K562 (cell line): Measurements from ENCODE around the gene JADE2. TPM values are rescaled to one million over a fixed set of nuclear protein-coding genes. Genes with fewer than 3 reads are reported as not detected.

Source experiments
- ATAC-seq: fragments of 200-7000 bp; cut with Tn5 transposase; 3 replicates; pipeline ENCODE4 v1.9.1; 2020; ENCODE audit warnings: moderate library complexity
- BruUV-seq: library from RNA; stranded (reverse); fragments of 400-500 nt; replicated peaks from 2 replicates; lab custom pipeline; 2021; lab: Mats Ljungman, UMichigan
- CTCF ChIA-PET: fragments of 300-600 bp; formaldehyde crosslinking; extraction: SDS; loops from one replicate; lab custom pipeline; 2021; ENCODE audit warnings: low intra/inter-chr PET ratio; lab: Yijun Ruan, JAX
- POLR2A ChIA-PET: fragments of 300-600, 350-650 bp; sonication (Branson Sonifier 250); formaldehyde crosslinking; extraction: SDS; loops from one replicate; lab custom pipeline; 2021; ENCODE audit warnings: antibody characterized with exemption, inconsistent platforms; lab: Yijun Ruan, JAX
- DNase-seq, 4 experiments: peaks; one replicate each; pipeline versions ENCODE4 v3.0.0 to v3.0.0-alpha.2; 2011 to 2018; ENCODE audit warnings: low spot score in 3 of 4, mixed read lengths in 3 of 4; ENCODE audit errors: extremely low read depth in 1 of 4
- FAIRE-seq: peaks from 2 replicates; lab custom pipeline; 2011; peaks lifted over from hg19 to GRCh38; lab: Jason Lieb, UNC
- H2AFZ ChIP-seq: 2 replicates; pipeline ENCODE4 v1.6.0; 2011; ENCODE audit warnings: low read depth, low read length, control low read depth, inconsistent platforms
- H3K27ac ChIP-seq: fragments of 200-600 bp; 3 replicates; pipeline ENCODE4 v1.8.0; 2011; ENCODE audit warnings: low read depth, mild to moderate bottlenecking, control low read depth, inconsistent platforms, low read length, moderate library complexity, mixed read lengths; ENCODE audit errors: extremely low read depth
- H3K27me3 ChIP-seq, 2 experiments: fragments of 300-600 bp in 1 of 2; 2 replicates in 1 of 2; 3 replicates in 1 of 2; pipeline versions ENCODE4 v1.6.0 to v1.8.0; 2011; ENCODE audit warnings: inconsistent platforms in 2 of 2, low read length in 2 of 2, mild to moderate bottlenecking in 1 of 2, mixed read lengths in 1 of 2, moderate library complexity in 1 of 2; ENCODE audit not compliant: control insufficient read depth in 2 of 2, insufficient read depth in 2 of 2
- H3K36me3 ChIP-seq: fragments of 300-600 bp; 3 replicates; pipeline ENCODE4 v1.8.0; 2011; ENCODE audit warnings: mild to moderate bottlenecking, low read length, inconsistent platforms; ENCODE audit not compliant: control insufficient read depth, insufficient read depth
- H3K4me1 ChIP-seq, 2 experiments: fragments of 200-600 bp in 1 of 2; replicated peaks in 1 of 2; 2 replicates in 1 of 2; 3 replicates in 1 of 2; pipeline versions ENCODE4 v1.5.1 to v1.8.0; 2011; ENCODE audit warnings: inconsistent platforms in 2 of 2, low read length in 2 of 2, mild to moderate bottlenecking in 1 of 2, mixed read lengths in 1 of 2, moderate library complexity in 1 of 2; ENCODE audit not compliant: control insufficient read depth in 2 of 2, insufficient read depth in 2 of 2
- H3K4me2 ChIP-seq: 2 replicates; pipeline ENCODE4 v1.6.1; 2011; ENCODE audit warnings: low read length, control low read depth, inconsistent platforms, mixed read lengths; ENCODE audit not compliant: insufficient read depth
- H3K4me3 ChIP-seq: fragments of 200-600 bp; sonication (generic), shearing (Covaris generic); 2 replicates; pipeline ENCODE4 v1.5.1; 2016; ENCODE audit warnings: control low read depth, inconsistent platforms
- H3K79me2 ChIP-seq: fragments of 200-600 bp; 3 replicates; pipeline ENCODE4 v1.8.0; 2011; ENCODE audit warnings: low read length, inconsistent platforms; ENCODE audit not compliant: control insufficient read depth, insufficient read depth
- H3K9ac ChIP-seq, 2 experiments: 2 replicates each; pipeline versions ENCODE4 v1.6.0 to v1.6.1; 2011; ENCODE audit warnings: low read depth in 2 of 2, low read length in 2 of 2, control low read depth in 1 of 2, inconsistent platforms in 1 of 2, mild to moderate bottlenecking in 1 of 2, mixed read lengths in 1 of 2; ENCODE audit not compliant: insufficient read depth in 1 of 2
- H3K9me1 ChIP-seq: one replicate; pipeline ENCODE4 v1.6.0; 2011; ENCODE audit warnings: inconsistent platforms, mild to moderate bottlenecking, low read length, moderate library complexity; ENCODE audit not compliant: control insufficient read depth, insufficient read depth
- H3K9me3 ChIP-seq: replicated peaks from 2 replicates; pipeline ENCODE4 v1.5.1; 2011; ENCODE audit warnings: low read depth, low read length, inconsistent platforms; ENCODE audit not compliant: control insufficient read depth, insufficient read depth
- H4K20me1 ChIP-seq: replicated peaks from 2 replicates; pipeline ENCODE4 v1.6.1; 2011; ENCODE audit warnings: low read length, inconsistent platforms, mixed read lengths; ENCODE audit not compliant: control insufficient read depth, insufficient read depth
- RBM25 ChIP-seq: fragments of 200-400 bp; formaldehyde crosslinking; IDR thresholded peaks from 2 replicates; pipeline ENCODE4 v1.6.1; 2018; ENCODE audit warnings: low read length, low read depth, moderate library complexity; ENCODE audit not compliant: severe bottlenecking
- ZSCAN29 ChIP-seq: fragments of 450-650 bp; IDR thresholded peaks from 2 replicates; pipeline ENCODE4 v1.6.1; 2017
- WGBS: fragments of 100-300 bp; shearing (Covaris generic); methylation state at CpG from one replicate; pipeline ENCODE4 v1.1.6; 2016; ENCODE audit warnings: low coverage, mixed read lengths; ENCODE audit not compliant: insufficient coverage; ENCODE audit errors: missing lambda C conversion rate; 5-methylcytosine and 5-hydroxymethylcytosine counted together
- in situ Hi-C: fragments of 300-500 bp; cut with MboI; formaldehyde crosslinking; loops from 4 replicates; pipeline ENCODE4 v1.15.0; 2018; ENCODE audit warnings: inconsistent platforms, mixed read lengths
- intact Hi-C: fragments of 100-400 bp; cut with micrococcal nuclease; formaldehyde crosslinking; loops from 2 replicates; pipeline ENCODE4 v1.14.2; 2022
- polyA plus RNA-seq, 8 experiments: library from polyadenylated mRNA; depleted of rRNA in 4 of 8; stranded (reverse) in 5 of 8; unstranded in 3 of 8; fragments of >200 nt; fragmentation: Nextera tagmentation in 2 of 8; fragmentation: Illumina TruSeq in 1 of 8; extraction: Ambion mirVana in 2 of 8; extraction: Trizol in 1 of 8; gene quantifications; 2 replicates each; pipeline versions ENCODE4 v1.2.1 to v1.2.3, GENCODE V29; 2011 to 2014; ENCODE audit warnings: inconsistent platforms in 1 of 8, missing spikeins in 1 of 8
- total RNA-seq, 7 experiments: library from RNA; depleted of rRNA in 6 of 7; stranded (reverse); fragments of >200 nt in 6 of 7; fragmentation: Illumina TruSeq in 2 of 7; extraction: Trizol in 2 of 7; gene quantifications; 2 replicates each; pipeline versions ENCODE4 v1.2.1 to v1.2.3, GENCODE V29; 2011 to 2021; ENCODE audit warnings: low replicate concordance in 1 of 7
- TF ChIP-seq, protein P1 (sequence below): fragments of 200-600 bp; sonication (generic); IDR thresholded peaks from one replicate; pipeline ENCODE4 v1.6.1; 2012; ENCODE audit warnings: mild to moderate bottlenecking, low read depth, low read length, inconsistent platforms

The JADE2 gene
- total and polyA plus RNA-seq, 9 of the 15 experiments (the other 6 are each of a cell fraction or from before 2014, with no cell fraction given) = 0.50 to 23.3 (median 9.1) TPM

GRCh38 chr5:134559672-134560071, 34.2 kb downstream of the JADE2 start:
- TF ChIP-seq RBM25 = no peak
- TF ChIP-seq ZSCAN29 = no peak
- TF ChIP-seq, protein P1, sequence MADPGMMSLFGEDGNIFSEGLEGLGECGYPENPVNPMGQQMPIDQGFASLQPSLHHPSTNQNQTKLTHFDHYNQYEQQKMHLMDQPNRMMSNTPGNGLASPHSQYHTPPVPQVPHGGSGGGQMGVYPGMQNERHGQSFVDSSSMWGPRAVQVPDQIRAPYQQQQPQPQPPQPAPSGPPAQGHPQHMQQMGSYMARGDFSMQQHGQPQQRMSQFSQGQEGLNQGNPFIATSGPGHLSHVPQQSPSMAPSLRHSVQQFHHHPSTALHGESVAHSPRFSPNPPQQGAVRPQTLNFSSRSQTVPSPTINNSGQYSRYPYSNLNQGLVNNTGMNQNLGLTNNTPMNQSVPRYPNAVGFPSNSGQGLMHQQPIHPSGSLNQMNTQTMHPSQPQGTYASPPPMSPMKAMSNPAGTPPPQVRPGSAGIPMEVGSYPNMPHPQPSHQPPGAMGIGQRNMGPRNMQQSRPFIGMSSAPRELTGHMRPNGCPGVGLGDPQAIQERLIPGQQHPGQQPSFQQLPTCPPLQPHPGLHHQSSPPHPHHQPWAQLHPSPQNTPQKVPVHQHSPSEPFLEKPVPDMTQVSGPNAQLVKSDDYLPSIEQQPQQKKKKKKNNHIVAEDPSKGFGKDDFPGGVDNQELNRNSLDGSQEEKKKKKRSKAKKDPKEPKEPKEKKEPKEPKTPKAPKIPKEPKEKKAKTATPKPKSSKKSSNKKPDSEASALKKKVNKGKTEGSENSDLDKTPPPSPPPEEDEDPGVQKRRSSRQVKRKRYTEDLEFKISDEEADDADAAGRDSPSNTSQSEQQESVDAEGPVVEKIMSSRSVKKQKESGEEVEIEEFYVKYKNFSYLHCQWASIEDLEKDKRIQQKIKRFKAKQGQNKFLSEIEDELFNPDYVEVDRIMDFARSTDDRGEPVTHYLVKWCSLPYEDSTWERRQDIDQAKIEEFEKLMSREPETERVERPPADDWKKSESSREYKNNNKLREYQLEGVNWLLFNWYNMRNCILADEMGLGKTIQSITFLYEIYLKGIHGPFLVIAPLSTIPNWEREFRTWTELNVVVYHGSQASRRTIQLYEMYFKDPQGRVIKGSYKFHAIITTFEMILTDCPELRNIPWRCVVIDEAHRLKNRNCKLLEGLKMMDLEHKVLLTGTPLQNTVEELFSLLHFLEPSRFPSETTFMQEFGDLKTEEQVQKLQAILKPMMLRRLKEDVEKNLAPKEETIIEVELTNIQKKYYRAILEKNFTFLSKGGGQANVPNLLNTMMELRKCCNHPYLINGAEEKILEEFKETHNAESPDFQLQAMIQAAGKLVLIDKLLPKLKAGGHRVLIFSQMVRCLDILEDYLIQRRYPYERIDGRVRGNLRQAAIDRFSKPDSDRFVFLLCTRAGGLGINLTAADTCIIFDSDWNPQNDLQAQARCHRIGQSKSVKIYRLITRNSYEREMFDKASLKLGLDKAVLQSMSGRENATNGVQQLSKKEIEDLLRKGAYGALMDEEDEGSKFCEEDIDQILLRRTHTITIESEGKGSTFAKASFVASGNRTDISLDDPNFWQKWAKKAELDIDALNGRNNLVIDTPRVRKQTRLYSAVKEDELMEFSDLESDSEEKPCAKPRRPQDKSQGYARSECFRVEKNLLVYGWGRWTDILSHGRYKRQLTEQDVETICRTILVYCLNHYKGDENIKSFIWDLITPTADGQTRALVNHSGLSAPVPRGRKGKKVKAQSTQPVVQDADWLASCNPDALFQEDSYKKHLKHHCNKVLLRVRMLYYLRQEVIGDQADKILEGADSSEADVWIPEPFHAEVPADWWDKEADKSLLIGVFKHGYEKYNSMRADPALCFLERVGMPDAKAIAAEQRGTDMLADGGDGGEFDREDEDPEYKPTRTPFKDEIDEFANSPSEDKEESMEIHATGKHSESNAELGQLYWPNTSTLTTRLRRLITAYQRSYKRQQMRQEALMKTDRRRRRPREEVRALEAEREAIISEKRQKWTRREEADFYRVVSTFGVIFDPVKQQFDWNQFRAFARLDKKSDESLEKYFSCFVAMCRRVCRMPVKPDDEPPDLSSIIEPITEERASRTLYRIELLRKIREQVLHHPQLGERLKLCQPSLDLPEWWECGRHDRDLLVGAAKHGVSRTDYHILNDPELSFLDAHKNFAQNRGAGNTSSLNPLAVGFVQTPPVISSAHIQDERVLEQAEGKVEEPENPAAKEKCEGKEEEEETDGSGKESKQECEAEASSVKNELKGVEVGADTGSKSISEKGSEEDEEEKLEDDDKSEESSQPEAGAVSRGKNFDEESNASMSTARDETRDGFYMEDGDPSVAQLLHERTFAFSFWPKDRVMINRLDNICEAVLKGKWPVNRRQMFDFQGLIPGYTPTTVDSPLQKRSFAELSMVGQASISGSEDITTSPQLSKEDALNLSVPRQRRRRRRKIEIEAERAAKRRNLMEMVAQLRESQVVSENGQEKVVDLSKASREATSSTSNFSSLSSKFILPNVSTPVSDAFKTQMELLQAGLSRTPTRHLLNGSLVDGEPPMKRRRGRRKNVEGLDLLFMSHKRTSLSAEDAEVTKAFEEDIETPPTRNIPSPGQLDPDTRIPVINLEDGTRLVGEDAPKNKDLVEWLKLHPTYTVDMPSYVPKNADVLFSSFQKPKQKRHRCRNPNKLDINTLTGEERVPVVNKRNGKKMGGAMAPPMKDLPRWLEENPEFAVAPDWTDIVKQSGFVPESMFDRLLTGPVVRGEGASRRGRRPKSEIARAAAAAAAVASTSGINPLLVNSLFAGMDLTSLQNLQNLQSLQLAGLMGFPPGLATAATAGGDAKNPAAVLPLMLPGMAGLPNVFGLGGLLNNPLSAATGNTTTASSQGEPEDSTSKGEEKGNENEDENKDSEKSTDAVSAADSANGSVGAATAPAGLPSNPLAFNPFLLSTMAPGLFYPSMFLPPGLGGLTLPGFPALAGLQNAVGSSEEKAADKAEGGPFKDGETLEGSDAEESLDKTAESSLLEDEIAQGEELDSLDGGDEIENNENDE = no peak
- Histone ChIP-seq H3K4me3 (no peak overlapping the region), H3K27ac (no peak overlapping the region), H2AFZ (no peak overlapping the region), H3K9me3 (no peaks in the 10 kb centered on the region; the same call in 1 of the 2 replicates), H3K36me3 (peaks cover 63% of the 10 kb centered on the region; the same call in 2 of the 3 replicates), H3K79me2 (no peaks in the 10 kb centered on the region), H3K9ac (no peak overlapping the region), H4K20me1 (no peaks in the 10 kb centered on the region; the same call in 1 of the 2 replicates), H3K27me3 (no peaks in the 10 kb centered on the region), H3K4me2 (no peak overlapping the region), H3K9me1 (peaks cover 5% of the 10 kb centered on the region), H3K4me1 (peaks cover 0 to 13% of the 10 kb centered on the region in 2 experiments; a peak in 1 of 5 replicates)
- ChIA-PET POLR2A (interaction anchor here (0.6 to 0.7 kb wide), 2 partner anchors 8 to 37 kb away, joined by 3 read pairs; no protein-coding TSS in a partner anchor), CTCF (no interaction called here)
- in situ Hi-C loops = no loop called here
- 69% methylated on average over 7 of the region's 7 CpGs for WGBS
- intact Hi-C loops = no loop called here
- DNase-seq (no peak), ATAC-seq (no peak), FAIRE-seq (no peak)
- no TSS peak for BruUV-seq
